B cell (primary cell): ENCODE results near the gene MYL7. TPM values are rescaled to one million over a fixed set of nuclear protein-coding genes. Genes with fewer than 3 reads are reported as not detected.

Source experiments
- ATAC-seq: fragments of 200-7000 bp; cut with Tn5 transposase; one replicate; pipeline ENCODE4 v1.10.0; 2021; ENCODE audit warnings: low read depth, mild to moderate bottlenecking, moderate number of reproducible peaks, moderate library complexity
- CTCF ChIA-PET: fragments of 350-600 bp; sonication (Branson Sonifier 250); formaldehyde crosslinking; loops from one replicate; lab custom pipeline; 2021; ENCODE audit warnings: antibody characterized with exemption, inconsistent platforms; lab: Charles Lee
- POLR2A ChIA-PET: fragments of 350-600 bp; sonication (Branson Sonifier 250); formaldehyde crosslinking; loops from one replicate; lab custom pipeline; 2021; ENCODE audit warnings: antibody characterized with exemption; lab: Charles Lee
- DNase-seq: peaks from one replicate; pipeline ENCODE4 v3.0.0; 2013
- H2AFZ ChIP-seq: 2 replicates; pipeline ENCODE4 v1.6.1; 2012; ENCODE audit warnings: mild to moderate bottlenecking, low read depth, low read length; ENCODE audit not compliant: insufficient read depth, poor library complexity, severe bottlenecking
- H3K27ac ChIP-seq, 2 donors: 1 replicate in 1 of 2; 2 replicates in 1 of 2; pipeline ENCODE4 v1.5.1; 2012 to 2013; ENCODE audit warnings: low read length in 2 of 2, mild to moderate bottlenecking in 2 of 2, moderate library complexity in 1 of 2
- H3K27me3 ChIP-seq, 4 experiments: fragments of 200-600 bp in 1 of 4; sonication (generic) in 1 of 4; replicated peaks in 1 of 4; 1 replicate in 2 of 4; 2 replicates in 2 of 4; pipeline versions ENCODE4 v1.6.1 to v1.7.0; 2013 to 2016; ENCODE audit warnings: low read length in 3 of 4, mild to moderate bottlenecking in 2 of 4, mixed read lengths in 1 of 4, moderate library complexity in 1 of 4; ENCODE audit not compliant: insufficient read depth in 4 of 4, control insufficient read depth in 3 of 4; ENCODE audit errors: control extremely low read depth in 1 of 4
- H3K36me3 ChIP-seq, 2 experiments: replicated peaks in 1 of 2; 1 replicate in 1 of 2; 2 replicates in 1 of 2; pipeline versions ENCODE4 v1.6.1 to v1.7.1; 2013; ENCODE audit warnings: low read length in 1 of 2; ENCODE audit not compliant: insufficient read depth in 2 of 2, control insufficient read depth in 1 of 2; ENCODE audit errors: control extremely low read depth in 1 of 2, extremely low read depth in 1 of 2
- H3K4me1 ChIP-seq, 2 donors: fragments of 200-600 bp in 1 of 2; sonication (generic) in 1 of 2; 1 replicate in 1 of 2; 2 replicates in 1 of 2; pipeline versions ENCODE4 v1.5.1 to v1.6.1; 2013 to 2017; ENCODE audit warnings: low read length in 2 of 2; ENCODE audit not compliant: control insufficient read depth in 2 of 2, insufficient read depth in 2 of 2
- H3K4me2 ChIP-seq: replicated peaks from 2 replicates; pipeline ENCODE3; 2012; ENCODE audit warnings: mild to moderate bottlenecking, low read depth, low read length; ENCODE audit not compliant: poor library complexity, severe bottlenecking
- H3K4me3 ChIP-seq, 5 experiments: fragments of 200-600 bp in 1 of 5; sonication (generic) in 1 of 5; 1 replicate in 3 of 5; 2 replicates in 2 of 5; pipeline versions ENCODE4 v1.5.1 to v1.7.0; 2011 to 2016; ENCODE audit warnings: low read length in 4 of 5, mild to moderate bottlenecking in 4 of 5, low read depth in 2 of 5, control low read depth in 1 of 5, moderate library complexity in 1 of 5; ENCODE audit not compliant: insufficient read depth in 1 of 5; ENCODE audit errors: control extremely low read depth in 1 of 5, extremely low read depth in 1 of 5
- H3K79me2 ChIP-seq: fragments of 200-600 bp; sonication (generic); one replicate; pipeline ENCODE4 v1.6.0; 2016; ENCODE audit warnings: low read length; ENCODE audit not compliant: control insufficient read depth, insufficient read depth
- H3K9ac ChIP-seq: fragments of 200-600 bp; sonication (generic); 2 replicates; pipeline ENCODE4 v1.6.1; 2017; ENCODE audit warnings: mild to moderate bottlenecking, low read length, moderate library complexity
- H3K9me3 ChIP-seq, 3 donors: one replicate each; pipeline versions ENCODE4 v1.6.1 to v1.7.1; 2013; ENCODE audit warnings: low read length in 2 of 3; ENCODE audit not compliant: control insufficient read depth in 2 of 3, insufficient read depth in 1 of 3; ENCODE audit errors: control extremely low read depth in 1 of 3
- H4K20me1 ChIP-seq: 2 replicates; pipeline ENCODE4 v1.6.0; 2012; ENCODE audit warnings: mild to moderate bottlenecking, low read length; ENCODE audit not compliant: insufficient read depth, control insufficient read depth, poor library complexity, severe bottlenecking
- H3K27ac Mint-ChIP-seq: one replicate; pipeline ENCODE4 v1.8.0; 2021; ENCODE audit warnings: mixed read lengths
- H3K27me3 Mint-ChIP-seq: one replicate; pipeline ENCODE4 v1.8.0; 2021; ENCODE audit warnings: mixed read lengths
- H3K4me1 Mint-ChIP-seq: one replicate; pipeline ENCODE4 v1.8.0; 2021; ENCODE audit warnings: mixed read lengths
- H3K4me3 Mint-ChIP-seq: one replicate; pipeline ENCODE4 v1.8.0; 2021; ENCODE audit warnings: mixed read lengths
- H3K9me3 Mint-ChIP-seq: one replicate; pipeline ENCODE4 v1.8.0; 2022; ENCODE audit warnings: mixed read lengths; ENCODE audit not compliant: insufficient read depth
- CTCF ChIP-seq: fragments of 200-600 bp; IDR thresholded peaks from one replicate; pipeline ENCODE4 v1.8.0; 2022; ENCODE audit warnings: antibody characterized with exemption, mild to moderate bottlenecking
- EZH2 ChIP-seq: IDR thresholded peaks from 2 replicates; pipeline ENCODE4 v1.6.1; 2012; ENCODE audit warnings: borderline replicate concordance, low read depth, mild to moderate bottlenecking, moderate library complexity, low read length; ENCODE audit not compliant: insufficient read depth, poor library complexity, severe bottlenecking
- WGBS: methylation state at CpG from one replicate; pipeline ENCODE4 v1.1.5; 2013; ENCODE audit warnings: missing lambda C conversion rate; ENCODE audit not compliant: insufficient coverage; 5-methylcytosine and 5-hydroxymethylcytosine counted together
- intact Hi-C: fragments of 100-400 bp; cut with micrococcal nuclease; formaldehyde crosslinking; loops from one replicate; pipeline ENCODE4 v1.10.0; 2022
- polyA plus RNA-seq: library from polyadenylated mRNA; depleted of rRNA; stranded (reverse); fragments of >200 nt; gene quantifications from 2 replicates; pipeline ENCODE4 v1.2.3, GENCODE V29; 2012
- total RNA-seq, 2 donors: library from RNA; stranded (reverse); fragments of 120-200 nt in 1 of 2; gene quantifications; 1 replicate in 1 of 2; 2 replicates in 1 of 2; pipeline versions ENCODE4 v1.2.3 to v1.2.4, GENCODE V29; 2013 to 2022

The MYL7 gene
- total and polyA plus RNA-seq, 2 donors (not counting 1 experiment from before 2014, with no cell fraction given), result not detected

GRCh38 chr7:44153948-44154335, 12.8 kb upstream of the MYL7 start:
- no peaks in the 10 kb centered on the region for H3K27me3 ChIP-seq
- Mint-ChIP-seq H3K9me3 (no peaks in the 10 kb centered on the region), H3K4me1 (peaks cover 7% of the 10 kb centered on the region), H3K4me3 (no peak overlapping the region), H3K27ac (no peak overlapping the region), H3K27me3 (no peaks in the 10 kb centered on the region)
- H3K9me3 ChIP-seq, result no peaks in the 10 kb centered on the region
- no peak overlapping the region for H3K9ac ChIP-seq
- no peaks in the 10 kb centered on the region for H3K79me2 ChIP-seq
- H3K4me3 ChIP-seq, result no peak overlapping the region
- H2AFZ ChIP-seq, result no peak overlapping the region
- peaks cover 0 to 11% of the 10 kb centered on the region in 2 donors for H3K4me1 ChIP-seq
- WGBS, result 96% methylated on average over 5 of the region's 5 CpGs
- intact Hi-C loops, result no loop called here
- H3K36me3 ChIP-seq, result no peaks in the 10 kb centered on the region
- H3K4me2 ChIP-seq, result no peak overlapping the region
- POLR2A ChIA-PET, result no interaction called here
- CTCF ChIA-PET, result no interaction called here
- ATAC-seq, result no peak
- no peak overlapping the region for H3K27ac ChIP-seq
- DNase-seq, result no peak
- no peak for TF ChIP-seq CTCF
- TF ChIP-seq EZH2, result no peak
- no peaks in the 10 kb centered on the region for H4K20me1 ChIP-seq

GRCh38 chr7:44152971-44153947, 12.1 kb upstream of the MYL7 start:
- H3K27me3 ChIP-seq, result no peaks in the 10 kb centered on the region
- no peak overlapping the region for H3K27ac Mint-ChIP-seq
- peaks cover 0 to 11% of the 10 kb centered on the region in 2 donors for H3K4me1 ChIP-seq
- intact Hi-C loops, result no loop called here
- no peaks in the 10 kb centered on the region for H4K20me1 ChIP-seq
- TF ChIP-seq EZH2 (no peak), CTCF (no peak)
- H3K9me3 Mint-ChIP-seq, result no peaks in the 10 kb centered on the region
- POLR2A ChIA-PET, result interaction anchor here (0.5 kb wide), 1 partner anchor 804 kb away, joined by 4 read pairs; no protein-coding TSS in a partner anchor
- peaks cover 7% of the 10 kb centered on the region for H3K4me1 Mint-ChIP-seq
- H3K4me3 Mint-ChIP-seq, result no peak overlapping the region
- no peak overlapping the region for H3K9ac ChIP-seq
- no peaks in the 10 kb centered on the region for H3K27me3 Mint-ChIP-seq
- CTCF ChIA-PET, result no interaction called here
- H3K9me3 ChIP-seq, result no peaks in the 10 kb centered on the region
- H3K36me3 ChIP-seq, result no peaks in the 10 kb centered on the region
- WGBS, result 89% methylated on average over 17 of the region's 22 CpGs
- DNase-seq (no peak), ATAC-seq (no peak)
- no peaks in the 10 kb centered on the region for H3K79me2 ChIP-seq
- H2AFZ ChIP-seq, result no peak overlapping the region
- no peak overlapping the region for H3K27ac ChIP-seq
- H3K4me2 ChIP-seq, result no peak overlapping the region
- H3K4me3 ChIP-seq, result no peak overlapping the region
